ENCODE measurements around the gene FGF16. TPM values are rescaled to one million over a fixed set of nuclear protein-coding genes. Genes with fewer than 3 reads are reported as not detected.

The FGF16 gene
- total and polyA plus RNA-seq, 2 of the 8 experiments (the other 6 are each of a cell fraction or from before 2014, with no cell fraction given), result 0.50 to 1.4 TPM

DNA sequence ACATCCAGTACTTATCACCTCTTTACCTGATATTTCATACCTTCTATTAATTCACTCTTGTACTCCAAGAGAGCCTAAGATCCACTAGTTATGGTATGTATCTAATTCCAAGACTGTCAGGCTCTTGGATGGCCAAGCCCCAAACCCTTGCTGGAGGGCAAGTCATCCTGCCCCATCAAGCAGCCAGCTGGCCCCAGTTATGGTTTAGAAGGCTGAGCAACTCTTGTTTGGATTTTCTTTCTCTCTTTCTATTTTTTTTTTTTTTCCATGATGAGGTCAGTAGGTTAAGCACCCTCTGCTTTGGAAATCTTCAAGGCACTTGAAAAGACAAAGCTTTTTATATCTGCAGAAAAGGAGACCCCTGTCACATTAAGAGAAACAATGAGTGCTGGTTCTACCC is 10.9 kb upstream of the FGF16 start (continued):
- no peak for TF ChIP-seq SP1 (IDR thresholded peaks at IDR 0.05; ENCODE audit: low read depth, low read length)
